ENCODE measurements around the gene CMAS. TPM values are rescaled to one million over a fixed set of nuclear protein-coding genes. Genes with fewer than 3 reads are reported as not detected.
"Not testable (repeated sequence)": the region's sequence is repeated elsewhere in the genome, so short reads cannot be mapped to it uniquely, and the experiment has no call there.

Gene CMAS
- total and polyA plus RNA-seq, 8 donors = 23.4 to 52.0 (median 40.8) TPM

DNA sequence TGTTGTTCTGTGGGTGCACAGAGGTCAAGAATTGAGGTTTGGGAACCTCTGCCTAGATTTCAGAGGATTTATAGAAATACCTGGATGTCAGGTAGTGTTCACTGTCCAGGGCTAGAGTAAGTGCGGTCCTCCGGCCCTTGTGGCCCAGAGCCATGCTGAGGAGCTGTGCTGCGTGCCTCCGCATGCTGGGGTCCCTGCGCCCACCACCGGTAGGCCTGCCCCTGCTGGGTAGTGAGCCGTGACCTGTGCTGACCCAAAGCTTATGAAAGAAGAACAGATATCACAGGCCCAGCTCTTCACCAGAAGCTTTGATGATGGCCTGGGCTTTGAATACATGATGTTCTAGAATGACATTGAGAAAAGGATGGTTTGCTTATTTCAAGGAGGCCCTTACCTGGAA is 37.8 kb upstream of the CMAS start:
- no peak overlapping the region for H3K27ac ChIP-seq
- H3K36me3 ChIP-seq = no peaks in the 10 kb centered on the region
- no peaks in the 10 kb centered on the region for H3K9me3 ChIP-seq
- no peaks in the 10 kb centered on the region for H3K4me1 ChIP-seq
- H3K27me3 ChIP-seq = no peaks in the 10 kb centered on the region
- H3K4me3 ChIP-seq = no peak overlapping the region
- DNase-seq = no peak
- intact Hi-C loops (cut with DNase I) = no loop called here
- TF ChIP-seq, protein P1, sequence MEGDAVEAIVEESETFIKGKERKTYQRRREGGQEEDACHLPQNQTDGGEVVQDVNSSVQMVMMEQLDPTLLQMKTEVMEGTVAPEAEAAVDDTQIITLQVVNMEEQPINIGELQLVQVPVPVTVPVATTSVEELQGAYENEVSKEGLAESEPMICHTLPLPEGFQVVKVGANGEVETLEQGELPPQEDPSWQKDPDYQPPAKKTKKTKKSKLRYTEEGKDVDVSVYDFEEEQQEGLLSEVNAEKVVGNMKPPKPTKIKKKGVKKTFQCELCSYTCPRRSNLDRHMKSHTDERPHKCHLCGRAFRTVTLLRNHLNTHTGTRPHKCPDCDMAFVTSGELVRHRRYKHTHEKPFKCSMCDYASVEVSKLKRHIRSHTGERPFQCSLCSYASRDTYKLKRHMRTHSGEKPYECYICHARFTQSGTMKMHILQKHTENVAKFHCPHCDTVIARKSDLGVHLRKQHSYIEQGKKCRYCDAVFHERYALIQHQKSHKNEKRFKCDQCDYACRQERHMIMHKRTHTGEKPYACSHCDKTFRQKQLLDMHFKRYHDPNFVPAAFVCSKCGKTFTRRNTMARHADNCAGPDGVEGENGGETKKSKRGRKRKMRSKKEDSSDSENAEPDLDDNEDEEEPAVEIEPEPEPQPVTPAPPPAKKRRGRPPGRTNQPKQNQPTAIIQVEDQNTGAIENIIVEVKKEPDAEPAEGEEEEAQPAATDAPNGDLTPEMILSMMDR (IDR thresholded peaks at IDR 0.05) = no peak
- ATAC-seq = no peak

DNA sequence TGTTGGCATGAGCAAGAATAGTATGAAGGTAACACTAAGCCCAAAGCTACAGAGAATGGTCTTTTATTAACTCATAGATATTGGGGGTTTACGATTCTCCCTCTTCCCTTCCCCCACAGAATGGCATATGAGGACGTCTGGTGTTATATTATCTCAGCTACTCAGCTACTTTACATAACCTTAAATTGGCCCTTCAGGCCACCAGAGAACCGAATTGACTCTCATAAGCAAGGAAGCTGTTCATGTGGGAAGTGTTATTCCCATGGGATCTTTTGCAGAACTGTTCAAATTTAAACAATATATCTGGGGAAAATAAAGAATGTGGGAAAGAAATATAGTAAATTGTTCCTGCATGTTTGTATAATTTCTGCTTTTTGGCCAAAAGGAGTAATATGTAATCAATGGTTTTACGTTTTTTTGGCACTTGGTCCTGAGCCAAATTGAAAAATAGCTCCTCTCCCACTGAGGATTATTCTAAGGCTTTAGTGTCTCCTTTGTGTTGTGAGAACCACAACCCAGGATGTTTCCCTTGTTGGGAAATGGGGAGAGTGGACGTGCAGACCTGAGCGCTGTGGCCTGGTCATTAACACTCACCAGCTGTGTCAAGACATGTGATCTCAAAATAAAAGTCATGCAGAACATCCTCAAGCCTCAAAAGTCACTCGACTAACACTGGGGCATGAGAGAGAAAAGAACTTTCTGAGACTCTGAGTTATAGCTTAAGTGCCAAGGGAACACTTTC is 31.8 kb upstream of the CMAS start:
- Histone ChIP-seq H3K9me3 (no peaks in the 10 kb centered on the region), H3K4me3 (no peak overlapping the region), H3K27ac (no peak overlapping the region), H3K36me3 (no peaks in the 10 kb centered on the region), H3K27me3 (no peaks in the 10 kb centered on the region), H3K4me1 (peaks cover 0 to 3% of the 10 kb centered on the region in 2 donors)
- ATAC-seq (no peak), DNase-seq (peak in 1 of 4 donors; percentile 4)
- TF ChIP-seq, protein P1 (IDR thresholded peaks at IDR 0.05) = no peak
- intact Hi-C loops (cut with DNase I) = no loop called here

DNA sequence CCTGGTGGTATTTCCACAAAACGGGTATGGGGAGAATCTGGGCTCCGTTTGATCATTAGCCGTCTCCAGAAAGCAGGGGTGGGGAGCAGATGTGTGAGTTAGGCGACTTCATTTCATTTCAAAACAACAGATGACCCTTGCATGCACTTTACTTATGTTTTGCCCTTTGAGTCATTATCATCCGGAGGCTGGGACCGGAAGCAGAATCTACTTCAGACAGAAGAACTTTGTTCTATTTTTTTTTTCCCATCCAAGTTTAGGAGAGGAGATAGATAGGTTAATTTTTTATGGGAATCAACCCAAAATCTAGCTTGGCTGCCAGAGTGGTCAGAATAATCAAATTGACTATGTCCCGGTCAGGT is 31.3 kb upstream of the CMAS start:
- ATAC-seq = no peak
- TF ChIP-seq, protein P1 (IDR thresholded peaks at IDR 0.05) = no peak
- H3K27ac ChIP-seq = no peak overlapping the region

DNA sequence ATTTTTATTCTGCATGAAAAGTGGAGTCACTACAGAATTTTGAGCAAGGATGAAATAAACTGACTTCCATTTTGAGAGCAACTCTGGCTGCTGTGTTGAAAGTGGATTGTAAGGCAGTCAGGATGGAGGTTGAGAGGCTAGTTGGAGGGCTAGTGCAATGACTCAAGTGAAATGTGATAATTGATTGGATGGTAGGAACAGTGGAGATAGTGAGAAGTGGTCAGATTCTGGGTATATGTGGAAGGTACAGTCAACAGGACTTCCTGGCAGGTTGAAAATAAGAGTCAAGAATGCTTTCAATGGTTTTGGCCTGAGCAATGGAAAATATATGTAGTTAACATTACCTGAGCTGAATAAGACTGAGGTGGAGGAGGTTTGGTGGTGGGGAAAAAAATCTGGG is 29.0 kb upstream of the CMAS start:
- H3K4me3 ChIP-seq = no peak overlapping the region
- H3K27me3 ChIP-seq = no peaks in the 10 kb centered on the region
- H3K27ac ChIP-seq = no peak overlapping the region
- ATAC-seq (no peak), DNase-seq (no peak)
- H3K4me1 ChIP-seq = peaks cover 0 to 3% of the 10 kb centered on the region in 2 donors
- intact Hi-C loops (cut with DNase I) = no loop called here
- no peaks in the 10 kb centered on the region for H3K36me3 ChIP-seq
- TF ChIP-seq, protein P1 (IDR thresholded peaks at IDR 0.05) = no peak
- H3K9me3 ChIP-seq = no peaks in the 10 kb centered on the region

More for the DNA sequence above, 31.3 kb upstream of the CMAS start:
- intact Hi-C loops (cut with DNase I) = no loop called here
- Histone ChIP-seq H3K36me3 (no peaks in the 10 kb centered on the region), H3K27me3 (no peaks in the 10 kb centered on the region), H3K9me3 (no peaks in the 10 kb centered on the region), H3K4me3 (no peak overlapping the region), H3K4me1 (peaks cover 0 to 3% of the 10 kb centered on the region in 2 donors)
- DNase-seq = no peak

DNA sequence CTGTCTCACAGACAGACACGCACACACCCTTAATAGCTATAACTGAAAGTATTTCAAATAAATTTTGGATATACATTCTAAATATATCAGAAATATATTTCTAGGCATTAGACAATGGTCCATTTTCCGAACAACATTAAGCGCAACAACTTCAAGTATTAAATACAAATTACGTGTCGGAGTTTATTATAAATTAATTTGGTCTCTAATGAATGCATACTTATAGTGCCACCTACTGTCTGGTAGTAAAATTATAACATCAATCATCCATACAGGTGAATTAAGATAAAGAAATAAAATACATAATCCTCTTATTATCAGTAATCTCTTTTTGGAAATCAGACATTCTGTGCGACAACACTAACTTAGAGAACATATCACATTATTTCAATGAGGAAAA is 27.2 kb upstream of the CMAS start:
- TF ChIP-seq, protein P1 (IDR thresholded peaks at IDR 0.05) = peak in 1 of 2 donors; percentile 45
- peak in 1 of 4 donors; percentile 3 for DNase-seq
- peaks cover 0 to 6% of the 10 kb centered on the region in 2 donors for H3K9me3 ChIP-seq
- H3K36me3 ChIP-seq = no peaks in the 10 kb centered on the region
- intact Hi-C loops (cut with DNase I) = no loop called here
- ATAC-seq = peak; percentile 53
- no peak overlapping the region for H3K4me3 ChIP-seq
- H3K4me1 ChIP-seq = peaks cover 0 to 3% of the 10 kb centered on the region in 2 donors
- no peaks in the 10 kb centered on the region for H3K27me3 ChIP-seq
- no peak overlapping the region for H3K27ac ChIP-seq

DNA sequence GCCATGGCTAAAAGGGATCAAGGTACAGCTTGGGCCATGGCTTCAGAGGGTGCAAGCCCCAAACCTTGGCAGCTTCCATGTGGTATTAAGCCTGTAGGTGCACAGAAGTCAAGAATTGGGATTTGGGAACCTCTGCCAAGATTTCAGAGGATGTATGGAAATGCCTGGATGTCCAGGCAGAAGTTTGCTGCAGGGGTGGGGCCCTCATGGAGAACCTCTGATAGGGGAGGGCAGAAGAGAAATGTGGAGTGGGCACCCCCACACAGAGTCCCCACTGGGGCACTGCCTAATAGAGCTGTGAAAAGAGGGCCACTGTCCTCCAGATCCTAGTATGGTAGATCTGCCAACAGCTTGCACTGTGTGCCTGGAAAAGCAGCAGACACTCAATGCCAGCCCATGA is 22.5 kb upstream of the CMAS start:
- ATAC-seq; H3K4me1 ChIP-seq; H3K4me3 ChIP-seq; H3K27me3 ChIP-seq; H3K36me3 ChIP-seq; H3K9me3 ChIP-seq; H3K27ac ChIP-seq; intact Hi-C loops (cut with DNase I); DNase-seq: not testable (repeated sequence)

All from left lung (tissue), 10 donors.